ENCODE results near the gene ITCH. TPM values are rescaled to one million over a fixed set of nuclear protein-coding genes. Genes with fewer than 3 reads are reported as not detected.
A peak's percentile ranks its signal among the peaks of the same experiment; 100 is the strongest.
"Not testable (repeated sequence)": the region's sequence is repeated elsewhere in the genome, so short reads cannot be mapped to it uniquely, and the experiment has no call there.

ITCH gene
- total RNA-seq, 1 experiment from 2014 or later = 78.8 TPM

GRCh38 chr20:34355427-34355826 lies 7.6 kb upstream of the ITCH start:
- Histone ChIP-seq H3K36me3 (ENCODE audit: control insufficient read depth in 1 of 2, insufficient read depth in 2 of 2, low read length in 2 of 2) (no peaks in the 10 kb centered on the region), H3K9me3 (ENCODE audit: control insufficient read depth in 1 of 2, insufficient read depth in 1 of 2, low read depth in 1 of 2, low read length in 2 of 2) (no peaks in the 10 kb centered on the region), H3K4me3 (replicated peaks in 1 of 2; ENCODE audit: low read depth in 1 of 2, low read length in 2 of 2) (no peak overlapping the region), H3K9me2 (ENCODE audit: insufficient read depth) (no peaks in the 10 kb centered on the region), H3K79me2 (ENCODE audit: insufficient read depth, low read length) (no peaks in the 10 kb centered on the region), H3K9ac (ENCODE audit: low read length) (no peak overlapping the region), H3K4me2 (ENCODE audit: low read length) (no peak overlapping the region), H2AFZ (ENCODE audit: low read depth, low read length, poor library complexity, severe bottlenecking) (peak overlapping the region; percentile 43), H4K20me1 (ENCODE audit: insufficient read depth) (no peaks in the 10 kb centered on the region), H3K27me3 (ENCODE audit: insufficient read depth, low read length) (no peaks in the 10 kb centered on the region), H3K4me1 (ENCODE audit: control insufficient read depth in 1 of 2, insufficient read depth in 2 of 2, low read length in 2 of 2) (peaks cover 0 to 9% of the 10 kb centered on the region in 2 experiments; a peak in 1 of 4 replicates), H3K27ac (ENCODE audit: low read depth, low read length) (no peak overlapping the region)
- TF ChIP-seq ZFX (IDR thresholded peaks at IDR 0.05) (no peak), RAD21 (IDR thresholded peaks at IDR 0.05; ENCODE audit: low read depth) (no peak)
- BruUV-seq (replicated peaks) = no TSS peak
- RAD21 ChIA-PET (ENCODE audit: low non-redundant PET in 1 of 2, low total read pairs in 2 of 2, uncharacterized antibody in 2 of 2, unreplicated experiment in 2 of 2) = no interaction called here
- DNase-seq (ENCODE audit: low read depth, low spot score) (no peak), ATAC-seq (0 out of 2 replicates have a peak, but pooled peaks have one; percentile 20)
- POLR2A ChIA-PET = no interaction called here
- intact Hi-C loops (cut with micrococcal nuclease) = no loop called here
- CTCF ChIA-PET = no interaction called here

DNA sequence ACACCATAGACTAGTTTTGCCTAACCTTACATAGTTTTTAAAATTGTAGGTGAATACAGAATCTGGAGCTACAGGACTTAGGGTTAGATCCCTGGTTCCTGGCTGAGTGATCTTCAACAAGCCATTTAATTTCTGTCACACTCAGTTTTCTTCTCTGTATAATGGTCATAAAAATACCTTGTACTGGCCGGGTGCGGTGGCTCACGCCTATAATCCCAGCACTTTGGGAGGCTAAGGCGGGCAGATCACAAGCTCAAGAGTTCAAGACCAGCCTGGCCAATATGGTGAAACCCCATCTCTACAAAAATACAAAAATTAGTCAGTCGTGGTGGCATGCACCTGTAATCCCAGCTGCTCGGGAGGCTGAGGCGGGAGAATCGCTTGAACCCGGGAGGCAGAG lies 3.3 kb upstream of the ITCH start:
- H3K4me1 ChIP-seq (ENCODE audit: control insufficient read depth in 1 of 2, insufficient read depth in 2 of 2, low read length in 2 of 2) = peaks cover 11 to 34% of the 10 kb centered on the region in 2 experiments; a peak in 3 of 4 replicates
- intact Hi-C loops (cut with micrococcal nuclease); BruUV-seq (replicated peaks); H3K27ac ChIP-seq (ENCODE audit: low read depth, low read length); ATAC-seq; H2AFZ ChIP-seq (ENCODE audit: low read depth, low read length, poor library complexity, severe bottlenecking); RAD21 ChIA-PET (ENCODE audit: low non-redundant PET in 1 of 2, low total read pairs in 2 of 2, uncharacterized antibody in 2 of 2, unreplicated experiment in 2 of 2); H3K4me2 ChIP-seq (ENCODE audit: low read length); POLR2A ChIA-PET; H3K9me2 ChIP-seq (ENCODE audit: insufficient read depth); H3K4me3 ChIP-seq (replicated peaks in 1 of 2; ENCODE audit: low read depth in 1 of 2, low read length in 2 of 2); CTCF ChIA-PET; H4K20me1 ChIP-seq (ENCODE audit: insufficient read depth); H3K9me3 ChIP-seq (ENCODE audit: control insufficient read depth in 1 of 2, insufficient read depth in 1 of 2, low read depth in 1 of 2, low read length in 2 of 2); H3K36me3 ChIP-seq (ENCODE audit: control insufficient read depth in 1 of 2, insufficient read depth in 2 of 2, low read length in 2 of 2); H3K9ac ChIP-seq (ENCODE audit: low read length); H3K27me3 ChIP-seq (ENCODE audit: insufficient read depth, low read length); DNase-seq (ENCODE audit: low read depth, low spot score): not testable (repeated sequence)
- H3K79me2 ChIP-seq (ENCODE audit: insufficient read depth, low read length) = peaks cover 17% of the 10 kb centered on the region
